Medulla oblongata (tissue), 1 donor: ENCODE measurements around the gene WDR41.

ENCODE experiments used
- DNase-seq: peaks from one replicate; pipeline ENCODE4 v3.0.0-alpha.2; 2015; ENCODE audit errors: extremely low spot score

WDR41 gene

GRCh38 chr5:77448831-77449230 is 43.3 kb downstream of the WDR41 start:
- no peak for DNase-seq

GRCh38 chr5:77444356-77444755 is 47.8 kb downstream of the WDR41 start:
- no peak for DNase-seq

GRCh38 chr5:77443670-77444069 is 48.4 kb downstream of the WDR41 start:
- DNase-seq, result no peak

GRCh38 chr5:77438071-77438470 is 54.0 kb downstream of the WDR41 start:
- peak; percentile 27 for DNase-seq

GRCh38 chr5:77437194-77437593 is 54.9 kb downstream of the WDR41 start:
- DNase-seq, result peak; percentile 50

GRCh38 chr5:77431719-77432118 is 60.4 kb downstream of the WDR41 start:
- no peak for DNase-seq

- DNase-seq, result no peak
Observed at GRCh38 chr5:77431286-77431685, 60.8 kb downstream of the WDR41 start.

- DNase-seq, result no peak
Observed at GRCh38 chr5:77430726-77431125, 61.4 kb downstream of the WDR41 start.

- DNase-seq, result no peak
Observed at GRCh38 chr5:77428526-77428925, 63.6 kb downstream of the WDR41 start.

GRCh38 chr5:77427998-77428397 is 64.1 kb downstream of the WDR41 start:
- DNase-seq, result no peak

GRCh38 chr5:77426670-77427069 is 65.4 kb downstream of the WDR41 start:
- DNase-seq, result no peak

GRCh38 chr5:77425998-77426659 is 66.0 kb downstream of the WDR41 start:
- no peak for DNase-seq

- no peak for DNase-seq
Observed at GRCh38 chr5:77425420-77425819, 66.7 kb downstream of the WDR41 start.

- no peak for DNase-seq
Observed at GRCh38 chr5:77424921-77425320, 67.2 kb downstream of the WDR41 start.

- DNase-seq, result no peak
Observed at GRCh38 chr5:77423022-77423750, 68.9 kb downstream of the WDR41 start.

- no peak for DNase-seq
Observed at GRCh38 chr5:77420940-77421339, 71.2 kb downstream of the WDR41 start.

GRCh38 chr5:77419644-77420582 is 72.2 kb downstream of the WDR41 start:
- no peak for DNase-seq

- DNase-seq, result no peak
Observed at GRCh38 chr5:77418601-77419581, 73.2 kb downstream of the WDR41 start.

- no peak for DNase-seq
Observed at GRCh38 chr5:77418162-77418561, 74.0 kb downstream of the WDR41 start.

- no peak for DNase-seq
Observed at GRCh38 chr5:77413049-77413448, 79.1 kb downstream of the WDR41 start.
